ENCODE data around the gene CCNF.

Gene CCNF

GRCh38 chr16:2385190-2385836 lies 43.9 kb upstream of the CCNF start:
- TF ChIP-seq YY1 (IDR thresholded peaks at IDR 0.05; ENCODE audit: low read depth) (no peak), EP300 (IDR thresholded peaks at IDR 0.05; ENCODE audit: borderline replicate concordance) (no peak), NFIC (IDR thresholded peaks at IDR 0.05) (no peak), CREB1 (IDR thresholded peaks at IDR 0.05; ENCODE audit: low read depth) (no peak), TAF1 (IDR thresholded peaks at IDR 0.05; ENCODE audit: low read depth) (no peak), REST (IDR thresholded peaks at IDR 0.05; ENCODE audit: low read depth) (no peak)

- TF ChIP-seq MAX (IDR thresholded peaks at IDR 0.05), result no peak
- no peak for TF ChIP-seq TCF12 (IDR thresholded peaks at IDR 0.05; ENCODE audit: low read depth)
- no peak for TF ChIP-seq TAF1 (IDR thresholded peaks at IDR 0.05; ENCODE audit: low read depth)
- TF ChIP-seq RAD21 (IDR thresholded peaks at IDR 0.05; ENCODE audit: low read depth), result no peak
- no peak for TF ChIP-seq CREB1 (IDR thresholded peaks at IDR 0.05; ENCODE audit: low read depth)
- no peak for TF ChIP-seq EP300 (IDR thresholded peaks at IDR 0.05; ENCODE audit: borderline replicate concordance)
- no peak for TF ChIP-seq CEBPB (IDR thresholded peaks at IDR 0.05)
Measured at GRCh38 chr16:2386990-2387389, 42.3 kb upstream of the CCNF start.

- TF ChIP-seq TEAD4 (IDR thresholded peaks at IDR 0.05), result no peak
- TF ChIP-seq RAD21 (IDR thresholded peaks at IDR 0.05; ENCODE audit: low read depth), result no peak
- no peak for TF ChIP-seq FOXM1 (IDR thresholded peaks at IDR 0.05; ENCODE audit: borderline replicate concordance, low read depth)
- TF ChIP-seq TAF1 (IDR thresholded peaks at IDR 0.05; ENCODE audit: low read depth), result no peak
- no peak for TF ChIP-seq REST (IDR thresholded peaks at IDR 0.05; ENCODE audit: low read depth)
- no peak for TF ChIP-seq TCF12 (IDR thresholded peaks at IDR 0.05; ENCODE audit: low read depth)
- no peak for TF ChIP-seq MAX (IDR thresholded peaks at IDR 0.05)
Measured at GRCh38 chr16:2388139-2388874, 40.9 kb upstream of the CCNF start.

GRCh38 chr16:2388875-2389433 lies 40.3 kb upstream of the CCNF start:
- TF ChIP-seq ZBTB7A (IDR thresholded peaks at IDR 0.05; ENCODE audit: low read depth) (no peak), RAD21 (IDR thresholded peaks at IDR 0.05; ENCODE audit: low read depth) (no peak), EP300 (IDR thresholded peaks at IDR 0.05; ENCODE audit: borderline replicate concordance) (no peak), YY1 (IDR thresholded peaks at IDR 0.05; ENCODE audit: low read depth) (no peak)

GRCh38 chr16:2392025-2392424 lies 37.2 kb upstream of the CCNF start:
- TF ChIP-seq TEAD4 (IDR thresholded peaks at IDR 0.05), result no peak
- no peak for TF ChIP-seq EGR1 (IDR thresholded peaks at IDR 0.05)
- no peak for TF ChIP-seq NFIC (IDR thresholded peaks at IDR 0.05)
- TF ChIP-seq MAX (IDR thresholded peaks at IDR 0.05), result no peak
- TF ChIP-seq USF1 (IDR thresholded peaks at IDR 0.05), result no peak
- TF ChIP-seq CEBPB (IDR thresholded peaks at IDR 0.05), result no peak
- TF ChIP-seq YY1 (IDR thresholded peaks at IDR 0.05; ENCODE audit: low read depth), result no peak
- TF ChIP-seq REST (IDR thresholded peaks at IDR 0.05; ENCODE audit: low read depth), result no peak
- no peak for TF ChIP-seq TAF1 (IDR thresholded peaks at IDR 0.05; ENCODE audit: low read depth)
- no peak for TF ChIP-seq TCF12 (IDR thresholded peaks at IDR 0.05; ENCODE audit: low read depth)
- TF ChIP-seq ZBTB7A (IDR thresholded peaks at IDR 0.05; ENCODE audit: low read depth), result no peak
- no peak for TF ChIP-seq RAD21 (IDR thresholded peaks at IDR 0.05; ENCODE audit: low read depth)
- TF ChIP-seq FOXM1 (IDR thresholded peaks at IDR 0.05; ENCODE audit: borderline replicate concordance, low read depth), result no peak
- no peak for TF ChIP-seq EP300 (IDR thresholded peaks at IDR 0.05; ENCODE audit: borderline replicate concordance)
